Mucosa of stomach (tissue), 1 donor: ENCODE data around the gene EDIL3.

ENCODE experiments used
- H3K27me3 ChIP-seq: one replicate; pipeline ENCODE4 v1.7.0; 2013; ENCODE audit warnings: mild to moderate bottlenecking, low read length; ENCODE audit not compliant: control insufficient read depth, insufficient read depth
- H3K36me3 ChIP-seq: one replicate; pipeline ENCODE4 v1.7.0; 2013; ENCODE audit warnings: low read length; ENCODE audit not compliant: control insufficient read depth, insufficient read depth
- H3K4me1 ChIP-seq: one replicate; pipeline ENCODE4 v1.7.0; 2013; ENCODE audit warnings: mild to moderate bottlenecking, low read length; ENCODE audit not compliant: control insufficient read depth, insufficient read depth
- H3K4me3 ChIP-seq: one replicate; pipeline ENCODE4 v1.7.0; 2013; ENCODE audit warnings: low read length
- H3K9ac ChIP-seq: one replicate; pipeline ENCODE4 v1.7.0; 2013; ENCODE audit warnings: mild to moderate bottlenecking, low read length, moderate library complexity
- H3K9me3 ChIP-seq: one replicate; pipeline ENCODE4 v1.7.0; 2013; ENCODE audit warnings: mild to moderate bottlenecking, low read length, moderate library complexity; ENCODE audit not compliant: control insufficient read depth
- donor health status: Pancreatic carcinoma.

The EDIL3 gene

GRCh38 chr5:83922699-83923098, 462.0 kb downstream of the EDIL3 start:
- no peaks in the 10 kb centered on the region for H3K27me3 ChIP-seq
- no peaks in the 10 kb centered on the region for H3K36me3 ChIP-seq
- H3K9me3 ChIP-seq, result no peaks in the 10 kb centered on the region
- H3K9ac ChIP-seq, result no peak overlapping the region
- H3K4me3 ChIP-seq, result no peak overlapping the region
- H3K4me1 ChIP-seq, result no peaks in the 10 kb centered on the region

GRCh38 chr5:83921666-83922193, 462.9 kb downstream of the EDIL3 start:
- Histone ChIP-seq H3K4me3 (no peak overlapping the region), H3K9me3 (no peaks in the 10 kb centered on the region), H3K36me3 (no peaks in the 10 kb centered on the region), H3K4me1 (no peaks in the 10 kb centered on the region), H3K9ac (no peak overlapping the region), H3K27me3 (no peaks in the 10 kb centered on the region)

- Histone ChIP-seq H3K4me1 (no peaks in the 10 kb centered on the region), H3K36me3 (no peaks in the 10 kb centered on the region), H3K9me3 (no peaks in the 10 kb centered on the region), H3K4me3 (no peak overlapping the region), H3K27me3 (no peaks in the 10 kb centered on the region), H3K9ac (no peak overlapping the region)
Measured at GRCh38 chr5:83919071-83920041, 465.3 kb downstream of the EDIL3 start.

GRCh38 chr5:83917261-83917908, 467.3 kb downstream of the EDIL3 start:
- no peak overlapping the region for H3K4me3 ChIP-seq
- H3K9ac ChIP-seq, result no peak overlapping the region
- no peaks in the 10 kb centered on the region for H3K27me3 ChIP-seq
- H3K9me3 ChIP-seq, result no peaks in the 10 kb centered on the region
- no peaks in the 10 kb centered on the region for H3K4me1 ChIP-seq
- H3K36me3 ChIP-seq, result no peaks in the 10 kb centered on the region

- H3K4me1 ChIP-seq, result no peaks in the 10 kb centered on the region
- no peaks in the 10 kb centered on the region for H3K27me3 ChIP-seq
- H3K9me3 ChIP-seq, result no peaks in the 10 kb centered on the region
- H3K9ac ChIP-seq, result no peak overlapping the region
- no peaks in the 10 kb centered on the region for H3K36me3 ChIP-seq
- no peak overlapping the region for H3K4me3 ChIP-seq
Measured at GRCh38 chr5:83914662-83915418, 469.8 kb downstream of the EDIL3 start.

GRCh38 chr5:83914199-83914598, 470.5 kb downstream of the EDIL3 start:
- no peak overlapping the region for H3K9ac ChIP-seq
- no peaks in the 10 kb centered on the region for H3K4me1 ChIP-seq
- H3K4me3 ChIP-seq, result no peak overlapping the region
- H3K9me3 ChIP-seq, result no peaks in the 10 kb centered on the region
- no peaks in the 10 kb centered on the region for H3K27me3 ChIP-seq
- no peaks in the 10 kb centered on the region for H3K36me3 ChIP-seq

GRCh38 chr5:83913593-83913992, 471.1 kb downstream of the EDIL3 start:
- H3K9me3 ChIP-seq, result no peaks in the 10 kb centered on the region
- H3K9ac ChIP-seq, result no peak overlapping the region
- H3K27me3 ChIP-seq, result no peaks in the 10 kb centered on the region
- no peak overlapping the region for H3K4me3 ChIP-seq
- no peaks in the 10 kb centered on the region for H3K4me1 ChIP-seq
- no peaks in the 10 kb centered on the region for H3K36me3 ChIP-seq

- H3K9ac ChIP-seq, result no peak overlapping the region
- no peaks in the 10 kb centered on the region for H3K4me1 ChIP-seq
- no peaks in the 10 kb centered on the region for H3K36me3 ChIP-seq
- H3K27me3 ChIP-seq, result no peaks in the 10 kb centered on the region
- no peak overlapping the region for H3K4me3 ChIP-seq
- no peaks in the 10 kb centered on the region for H3K9me3 ChIP-seq
Measured at GRCh38 chr5:83911367-83911919, 473.2 kb downstream of the EDIL3 start.

- no peak overlapping the region for H3K4me3 ChIP-seq
- no peaks in the 10 kb centered on the region for H3K27me3 ChIP-seq
- H3K4me1 ChIP-seq, result no peaks in the 10 kb centered on the region
- no peaks in the 10 kb centered on the region for H3K9me3 ChIP-seq
- H3K36me3 ChIP-seq, result no peaks in the 10 kb centered on the region
- H3K9ac ChIP-seq, result no peak overlapping the region
Measured at GRCh38 chr5:83900306-83900705, 484.4 kb downstream of the EDIL3 start.

- Histone ChIP-seq H3K9me3 (no peaks in the 10 kb centered on the region), H3K4me1 (no peaks in the 10 kb centered on the region), H3K9ac (no peak overlapping the region), H3K27me3 (no peaks in the 10 kb centered on the region), H3K4me3 (no peak overlapping the region), H3K36me3 (no peaks in the 10 kb centered on the region)
Measured at GRCh38 chr5:83899326-83899970, 485.2 kb downstream of the EDIL3 start.

GRCh38 chr5:83895860-83896259, 488.8 kb downstream of the EDIL3 start:
- no peaks in the 10 kb centered on the region for H3K9me3 ChIP-seq
- no peaks in the 10 kb centered on the region for H3K36me3 ChIP-seq
- H3K27me3 ChIP-seq, result no peaks in the 10 kb centered on the region
- no peak overlapping the region for H3K4me3 ChIP-seq
- no peaks in the 10 kb centered on the region for H3K4me1 ChIP-seq
- H3K9ac ChIP-seq, result no peak overlapping the region
